Measurements from ENCODE around the gene NAP1L4.

- TF ChIP-seq EZH2 (IDR thresholded peaks at IDR 0.05; ENCODE audit: borderline replicate concordance, low read depth, low read length, poor library complexity, severe bottlenecking), result no peak
- no peak for TF ChIP-seq CTCF (conservative IDR thresholded peaks at IDR 0.05; ENCODE audit: low read depth, low read length)
Measured at GRCh38 chr11:2928605-2929530, 63.3 kb downstream of the NAP1L4 start, which contains the start of gene PHLDA2.
